BE2C (cell line): Measurements from ENCODE around the gene MTF1. TPM values are rescaled to one million over a fixed set of nuclear protein-coding genes. Genes with fewer than 3 reads are reported as not detected.
A peak's percentile ranks its signal among the peaks of the same experiment; 100 is the strongest.
"Not testable (repeated sequence)": the region's sequence is repeated elsewhere in the genome, so short reads cannot be mapped to it uniquely, and the experiment has no call there.

Source experiments
- DNase-seq: peaks from one replicate; pipeline ENCODE4 v3.0.0-alpha.2; 2020
- H3K27me3 ChIP-seq: fragments of 250-450 bp; sonication (Bioruptor Pico); 2 replicates; pipeline ENCODE4 v1.5.1; 2020; ENCODE audit warnings: mild to moderate bottlenecking
- H3K36me3 ChIP-seq: fragments of 250-450 bp; sonication (Bioruptor Pico); 2 replicates; pipeline ENCODE4 v1.5.1; 2020; ENCODE audit warnings: mild to moderate bottlenecking
- H3K4me1 ChIP-seq: fragments of 250-450 bp; sonication (Bioruptor Pico); 2 replicates; pipeline ENCODE4 v1.5.1; 2020
- H3K4me3 ChIP-seq: 2 replicates; pipeline ENCODE4 v1.5.1; 2011; ENCODE audit warnings: low read depth, low read length
- H3K9me3 ChIP-seq: fragments of 250-450 bp; sonication (Bioruptor Pico); 2 replicates; pipeline ENCODE4 v1.5.1; 2020
- polyA plus RNA-seq: library from polyadenylated mRNA; unstranded; fragments of >200 nt; gene quantifications from one replicate; pipeline ENCODE4 v1.2.1, GENCODE V29; 2012; ENCODE audit warnings: low read depth, missing spikeins; ENCODE audit not compliant: insufficient read length, insufficient read depth
- TF ChIP-seq, protein P1 (sequence below): IDR thresholded peaks from 2 replicates; pipeline ENCODE4 v1.5.1; 2012; ENCODE audit warnings: mild to moderate bottlenecking, low read depth, low read length

The MTF1 gene
- polyA plus RNA-seq = 2.8 TPM

DNA sequence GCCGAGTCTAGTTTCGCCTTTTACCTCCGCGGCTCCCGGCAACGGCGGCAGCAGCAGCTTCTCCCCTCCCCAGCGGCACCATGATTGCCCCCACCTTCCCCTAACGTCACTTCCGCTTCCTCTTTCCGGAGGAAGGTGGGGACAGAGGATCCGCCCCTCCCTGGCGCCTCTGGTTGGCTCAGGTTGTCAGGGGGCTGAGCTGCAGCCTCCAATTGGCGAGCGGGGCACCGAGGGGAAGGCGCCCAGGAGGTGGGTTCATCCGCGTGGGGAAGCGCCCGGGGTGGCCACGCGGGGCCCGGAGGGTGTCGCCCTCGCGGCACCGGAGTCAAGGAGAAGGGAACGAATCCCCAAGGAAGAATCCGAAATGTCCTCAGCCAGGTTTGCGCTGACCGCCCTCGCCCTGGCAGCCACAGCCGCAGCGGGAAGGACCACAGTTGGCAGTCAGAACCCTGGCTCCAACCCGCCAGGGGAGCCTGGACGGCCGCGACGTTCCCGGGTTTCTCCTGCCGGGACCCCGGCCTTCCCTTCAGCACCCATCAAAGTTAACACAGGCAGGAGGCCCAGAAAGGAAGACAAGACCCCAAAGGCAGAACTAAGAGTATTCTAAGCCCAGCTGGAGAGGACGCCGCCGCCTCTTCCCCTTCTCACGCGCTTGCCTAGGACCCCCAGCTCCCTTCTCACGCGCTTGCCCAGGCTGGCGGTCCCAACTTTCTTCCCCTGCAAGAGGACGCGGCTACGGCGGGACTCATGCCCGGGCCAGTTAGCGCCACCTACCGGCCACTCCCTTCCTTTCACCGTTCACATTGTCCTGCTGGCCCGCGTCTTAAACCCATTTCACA is at the start of gene MTF1:
TSS of gene MTF1 (minus strand) at position 86 of the 839 bp plus-strand sequence. CDS start 1,934 bp downstream, outside the sequence.
- Histone ChIP-seq H3K36me3 (peaks cover 2% of the 10 kb centered on the region; the same call in 1 of the 2 replicates), H3K27me3 (no peaks in the 10 kb centered on the region)
- TF ChIP-seq, protein P1, sequence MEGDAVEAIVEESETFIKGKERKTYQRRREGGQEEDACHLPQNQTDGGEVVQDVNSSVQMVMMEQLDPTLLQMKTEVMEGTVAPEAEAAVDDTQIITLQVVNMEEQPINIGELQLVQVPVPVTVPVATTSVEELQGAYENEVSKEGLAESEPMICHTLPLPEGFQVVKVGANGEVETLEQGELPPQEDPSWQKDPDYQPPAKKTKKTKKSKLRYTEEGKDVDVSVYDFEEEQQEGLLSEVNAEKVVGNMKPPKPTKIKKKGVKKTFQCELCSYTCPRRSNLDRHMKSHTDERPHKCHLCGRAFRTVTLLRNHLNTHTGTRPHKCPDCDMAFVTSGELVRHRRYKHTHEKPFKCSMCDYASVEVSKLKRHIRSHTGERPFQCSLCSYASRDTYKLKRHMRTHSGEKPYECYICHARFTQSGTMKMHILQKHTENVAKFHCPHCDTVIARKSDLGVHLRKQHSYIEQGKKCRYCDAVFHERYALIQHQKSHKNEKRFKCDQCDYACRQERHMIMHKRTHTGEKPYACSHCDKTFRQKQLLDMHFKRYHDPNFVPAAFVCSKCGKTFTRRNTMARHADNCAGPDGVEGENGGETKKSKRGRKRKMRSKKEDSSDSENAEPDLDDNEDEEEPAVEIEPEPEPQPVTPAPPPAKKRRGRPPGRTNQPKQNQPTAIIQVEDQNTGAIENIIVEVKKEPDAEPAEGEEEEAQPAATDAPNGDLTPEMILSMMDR = peak; percentile 74

DNA sequence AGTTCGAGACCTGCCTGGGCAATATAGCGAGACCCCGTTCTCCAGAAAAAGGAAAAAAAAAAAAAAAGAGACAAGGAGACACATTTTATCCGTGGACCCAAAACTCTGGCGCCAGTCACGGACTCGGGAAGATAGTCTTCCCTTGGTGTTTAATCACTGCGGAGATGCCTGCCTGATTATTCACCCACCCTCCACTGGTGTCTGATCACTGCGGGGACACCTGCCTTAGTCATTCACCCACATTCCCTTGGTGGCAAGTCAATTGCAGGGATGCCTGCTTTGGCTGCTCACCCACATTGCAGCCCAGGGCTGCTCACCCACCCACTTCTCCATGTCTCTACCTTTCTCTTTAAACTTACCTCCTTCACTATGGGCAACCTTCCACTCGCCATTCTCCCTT is 49.1 kb upstream of the MTF1 start:
- H3K4me1 ChIP-seq, H3K27me3 ChIP-seq, DNase-seq, H3K36me3 ChIP-seq, H3K9me3 ChIP-seq, H3K4me3 ChIP-seq: not testable (repeated sequence)

More for the DNA sequence above, at the start of gene MTF1:
- Histone ChIP-seq H3K4me1 (no peaks in the 10 kb centered on the region), H3K4me3 (peak within 1 kb of the TSS; percentile 90), H3K9me3 (no peaks in the 10 kb centered on the region)
- peak; percentile 93 for DNase-seq

DNA sequence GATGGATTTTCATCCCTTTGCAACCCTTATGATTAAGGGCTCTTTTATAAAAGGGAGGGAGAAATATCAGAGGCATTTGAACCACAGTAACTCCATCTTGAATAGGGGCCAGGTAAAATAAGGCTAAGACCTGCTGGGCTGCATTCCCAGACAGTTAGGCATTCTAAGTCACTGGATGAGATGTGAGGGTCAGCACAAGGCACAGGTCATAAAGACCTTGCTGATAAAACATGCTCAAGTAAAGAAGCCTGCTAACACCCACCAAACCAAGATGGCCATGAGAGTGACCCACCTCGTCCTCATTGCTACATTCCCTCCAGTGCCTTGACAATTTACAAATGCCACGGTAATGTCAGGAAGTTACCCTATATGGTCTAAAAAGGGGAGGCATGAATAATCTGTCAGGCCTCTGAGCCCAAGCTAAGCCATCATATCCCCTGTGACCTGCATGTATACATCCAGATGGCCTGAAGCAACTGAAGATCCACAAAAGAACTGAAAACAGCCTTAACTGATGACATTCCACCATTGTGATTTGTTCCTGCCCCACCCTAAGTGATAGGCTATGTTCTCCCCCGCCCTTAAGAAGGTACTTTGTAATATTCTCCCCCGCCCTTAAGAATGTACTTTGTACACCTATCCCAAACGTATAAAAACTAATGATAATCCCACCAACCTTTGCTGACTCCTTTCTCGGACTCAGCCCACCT is 48.2 kb upstream of the MTF1 start:
- not testable (repeated sequence) for H3K27me3 ChIP-seq, DNase-seq, H3K9me3 ChIP-seq, H3K4me1 ChIP-seq, H3K4me3 ChIP-seq, H3K36me3 ChIP-seq

DNA sequence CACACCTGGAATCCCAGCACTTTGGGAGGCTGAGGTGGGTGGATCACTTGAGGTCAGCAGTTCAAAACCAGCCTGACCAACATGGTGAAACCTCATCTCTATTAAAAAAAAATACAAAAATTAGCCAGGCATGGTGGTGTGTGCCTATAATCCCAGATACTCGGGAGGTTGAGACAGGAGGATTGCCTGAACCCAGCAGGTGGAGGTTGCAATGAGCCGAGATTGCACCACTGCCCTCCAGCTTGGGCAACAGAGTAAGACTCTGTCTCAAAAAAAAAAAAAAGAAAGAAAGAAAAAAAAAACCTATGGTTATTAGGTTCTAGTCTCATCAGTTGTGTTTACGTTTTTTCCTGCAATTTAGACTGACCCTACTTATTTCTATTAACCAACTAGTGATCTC is 47.2 kb upstream of the MTF1 start:
- H3K27me3 ChIP-seq, H3K4me3 ChIP-seq, H3K4me1 ChIP-seq, H3K36me3 ChIP-seq, DNase-seq, H3K9me3 ChIP-seq: not testable (repeated sequence)

DNA sequence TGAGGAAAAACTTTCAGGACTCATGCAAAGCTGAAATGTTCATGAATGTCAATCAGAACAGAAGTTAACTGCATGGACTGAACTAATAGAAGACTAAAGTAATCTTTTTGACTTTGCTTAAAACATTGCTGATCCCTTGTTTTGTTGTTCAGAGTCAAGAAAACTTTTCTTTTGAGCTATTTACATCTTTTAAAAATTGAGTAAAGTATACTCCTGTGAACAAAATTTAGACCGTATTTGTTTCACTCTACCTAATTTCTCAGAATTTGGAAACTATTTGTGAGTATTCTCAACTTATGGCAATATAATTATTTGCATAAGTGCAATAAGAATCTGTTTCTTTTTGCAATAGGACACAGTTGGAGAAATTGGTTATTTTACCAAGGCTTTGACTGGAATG is 46.3 kb upstream of the MTF1 start:
- DNase-seq = no peak
- no peaks in the 10 kb centered on the region for H3K9me3 ChIP-seq
- TF ChIP-seq, protein P1 = no peak

DNA sequence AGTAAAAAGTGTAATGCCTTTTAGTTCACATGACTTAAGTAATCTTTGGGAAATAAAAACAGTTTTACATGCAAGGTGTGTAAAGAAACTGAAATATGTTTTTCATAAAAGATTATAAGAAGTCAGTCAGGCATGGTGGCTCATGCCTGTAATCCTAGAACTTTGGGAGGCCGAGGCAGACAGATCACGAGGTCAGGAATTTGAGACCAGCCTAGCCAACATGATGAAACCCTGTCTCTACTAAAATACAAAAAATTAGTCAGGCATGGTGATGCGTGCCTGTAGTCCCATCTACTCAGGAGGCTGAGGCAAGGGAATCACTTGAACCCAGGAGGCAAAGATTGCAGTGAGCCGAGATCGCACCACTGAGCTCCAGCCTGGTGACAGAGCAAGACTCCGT is 44.5 kb upstream of the MTF1 start:
- H3K36me3 ChIP-seq, H3K9me3 ChIP-seq, H3K4me3 ChIP-seq, H3K27me3 ChIP-seq, DNase-seq, H3K4me1 ChIP-seq: not testable (repeated sequence)

More for the DNA sequence above, 46.3 kb upstream of the MTF1 start:
- Histone ChIP-seq H3K4me1 (no peaks in the 10 kb centered on the region), H3K27me3 (no peaks in the 10 kb centered on the region), H3K36me3 (no peaks in the 10 kb centered on the region), H3K4me3 (no peak overlapping the region)

DNA sequence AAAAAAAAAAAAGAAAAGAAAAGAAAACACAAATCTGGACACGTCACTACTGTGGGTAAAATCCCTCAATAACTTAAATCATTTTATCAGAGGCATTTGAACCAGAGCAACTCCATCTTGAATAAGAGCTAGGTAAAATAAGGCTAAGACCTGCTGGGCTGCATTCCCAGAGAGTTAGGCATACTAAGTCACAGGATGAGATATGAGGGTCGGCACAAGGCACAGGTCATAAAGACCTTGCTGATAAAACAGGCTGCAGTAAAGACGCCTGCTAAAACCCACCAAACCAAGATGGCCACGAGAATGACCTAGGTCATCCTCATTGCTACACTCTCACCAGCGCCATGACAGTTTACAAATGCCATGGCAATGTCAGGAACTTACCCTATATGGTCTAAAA is 43.6 kb upstream of the MTF1 start:
- no peak for DNase-seq
- TF ChIP-seq, protein P1 = no peak
- Histone ChIP-seq H3K36me3 (no peaks in the 10 kb centered on the region), H3K4me1 (no peaks in the 10 kb centered on the region), H3K27me3 (no peaks in the 10 kb centered on the region), H3K9me3 (no peaks in the 10 kb centered on the region), H3K4me3 (no peak overlapping the region)

DNA sequence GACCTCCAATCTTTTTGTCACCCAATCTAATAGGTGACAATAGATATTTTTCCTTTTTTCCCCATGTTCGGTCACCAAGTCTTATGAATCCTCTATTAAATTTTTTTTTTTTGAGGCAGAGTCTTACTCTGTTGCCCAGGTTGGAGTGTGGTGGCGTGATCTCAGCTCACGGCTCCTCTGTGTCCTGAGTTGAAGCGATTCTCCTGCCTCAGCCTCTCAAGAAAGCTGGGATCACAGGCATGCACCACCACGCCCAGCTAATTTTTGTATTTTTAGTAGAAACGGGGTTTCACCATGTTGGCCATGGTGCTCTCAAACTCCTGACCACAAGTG is 42.5 kb upstream of the MTF1 start:
- H3K4me3 ChIP-seq = no peak overlapping the region
- DNase-seq = no peak
- H3K4me1 ChIP-seq = no peaks in the 10 kb centered on the region
- H3K9me3 ChIP-seq = no peaks in the 10 kb centered on the region
- no peaks in the 10 kb centered on the region for H3K27me3 ChIP-seq
- no peaks in the 10 kb centered on the region for H3K36me3 ChIP-seq
- TF ChIP-seq, protein P1 = no peak
